SU-DHL-6 (cell line): ENCODE measurements around the gene RAB14.

Experiments used
- EZH2phosphoT487 ChIP-seq: fragments of 200-600 bp; sonication (generic), shearing (Covaris generic); conservative IDR thresholded peaks from 2 replicates; pipeline ENCODE4 v1.6.1; 2018; ENCODE audit warnings: mild to moderate bottlenecking, antibody characterized with exemption, low read length, moderate library complexity, mixed read lengths
- TF ChIP-seq, protein P1 (sequence below): fragments of 200-600 bp; sonication (generic); IDR thresholded peaks from one replicate; pipeline ENCODE4 v1.5.1; 2017; ENCODE audit warnings: antibody characterized with exemption, mild to moderate bottlenecking, low read length, moderate library complexity; ENCODE audit not compliant: insufficient read depth, poor library complexity, severe bottlenecking

GRCh38 chr9:121225240-121225639 lies 23.6 kb upstream of the RAB14 start:
- TF ChIP-seq, protein P1, sequence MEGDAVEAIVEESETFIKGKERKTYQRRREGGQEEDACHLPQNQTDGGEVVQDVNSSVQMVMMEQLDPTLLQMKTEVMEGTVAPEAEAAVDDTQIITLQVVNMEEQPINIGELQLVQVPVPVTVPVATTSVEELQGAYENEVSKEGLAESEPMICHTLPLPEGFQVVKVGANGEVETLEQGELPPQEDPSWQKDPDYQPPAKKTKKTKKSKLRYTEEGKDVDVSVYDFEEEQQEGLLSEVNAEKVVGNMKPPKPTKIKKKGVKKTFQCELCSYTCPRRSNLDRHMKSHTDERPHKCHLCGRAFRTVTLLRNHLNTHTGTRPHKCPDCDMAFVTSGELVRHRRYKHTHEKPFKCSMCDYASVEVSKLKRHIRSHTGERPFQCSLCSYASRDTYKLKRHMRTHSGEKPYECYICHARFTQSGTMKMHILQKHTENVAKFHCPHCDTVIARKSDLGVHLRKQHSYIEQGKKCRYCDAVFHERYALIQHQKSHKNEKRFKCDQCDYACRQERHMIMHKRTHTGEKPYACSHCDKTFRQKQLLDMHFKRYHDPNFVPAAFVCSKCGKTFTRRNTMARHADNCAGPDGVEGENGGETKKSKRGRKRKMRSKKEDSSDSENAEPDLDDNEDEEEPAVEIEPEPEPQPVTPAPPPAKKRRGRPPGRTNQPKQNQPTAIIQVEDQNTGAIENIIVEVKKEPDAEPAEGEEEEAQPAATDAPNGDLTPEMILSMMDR = no peak
- no peak for TF ChIP-seq EZH2phosphoT487
